MG63 (cell line): ENCODE measurements around the gene TKT. TPM values are rescaled to one million over a fixed set of nuclear protein-coding genes. Genes with fewer than 3 reads are reported as not detected.

ENCODE experiments used
- DNase-seq: peaks from one replicate; pipeline ENCODE4 v3.0.0-alpha.2; 2020
- H3K27me3 ChIP-seq: fragments of 250-450 bp; sonication (Bioruptor Pico); 2 replicates; pipeline ENCODE4 v1.5.1; 2020; ENCODE audit warnings: mild to moderate bottlenecking, moderate library complexity
- H3K36me3 ChIP-seq: fragments of 250-450 bp; sonication (Bioruptor Pico); 2 replicates; pipeline ENCODE4 v1.5.1; 2020; ENCODE audit warnings: mild to moderate bottlenecking, moderate library complexity
- H3K4me3 ChIP-seq: fragments of 250-450 bp; sonication (Bioruptor Pico); 2 replicates; pipeline ENCODE4 v1.5.1; 2020; ENCODE audit warnings: mild to moderate bottlenecking, moderate library complexity
- H3K9me3 ChIP-seq: fragments of 250-450 bp; sonication (Bioruptor Pico); 2 replicates; pipeline ENCODE4 v1.5.1; 2020; ENCODE audit warnings: mild to moderate bottlenecking, moderate library complexity
- total RNA-seq: library from RNA; depleted of rRNA; stranded (reverse); fragments of >200 nt; shearing (Covaris generic); gene quantifications from 2 replicates; pipeline ENCODE4 v1.2.3, GENCODE V29; 2014; ENCODE audit warnings: low replicate concordance; rRNA removed

The TKT gene
- total RNA-seq, 1 experiment from 2014 or later = 707 TPM

DNA sequence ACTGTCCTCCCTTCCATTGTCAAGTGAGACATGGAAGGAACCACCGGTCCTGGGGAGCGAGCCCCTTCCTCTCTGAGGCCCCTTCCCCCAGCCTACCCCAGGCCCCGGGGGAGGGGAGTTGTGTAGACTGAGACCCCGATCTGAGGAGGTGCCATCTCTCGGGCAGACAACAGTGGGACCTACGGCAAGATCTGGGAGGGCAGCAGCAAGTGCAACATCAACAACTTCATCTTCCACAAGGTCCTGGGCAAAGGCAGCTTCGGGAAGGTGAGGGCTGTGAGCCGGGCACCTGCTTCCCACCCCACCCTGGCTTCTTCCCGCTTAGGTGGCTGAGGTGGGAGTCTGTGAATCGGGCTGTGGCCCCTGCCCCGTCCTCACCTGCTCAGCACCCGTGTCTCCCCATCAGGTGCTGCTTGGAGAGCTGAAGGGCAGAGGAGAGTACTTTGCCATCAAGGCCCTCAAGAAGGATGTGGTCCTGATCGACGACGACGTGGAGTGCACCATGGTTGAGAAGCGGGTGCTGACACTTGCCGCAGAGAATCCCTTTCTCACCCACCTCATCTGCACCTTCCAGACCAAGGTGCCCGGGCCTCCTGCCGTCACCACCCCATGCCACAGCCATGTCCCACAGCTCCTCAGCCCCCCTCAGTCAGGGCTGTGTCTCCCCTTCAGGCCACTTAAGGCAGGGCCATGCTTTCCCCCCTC, 69.9 kb downstream of the TKT start:
- DNase-seq = no peak
- no peaks in the 10 kb centered on the region for H3K36me3 ChIP-seq

DNA sequence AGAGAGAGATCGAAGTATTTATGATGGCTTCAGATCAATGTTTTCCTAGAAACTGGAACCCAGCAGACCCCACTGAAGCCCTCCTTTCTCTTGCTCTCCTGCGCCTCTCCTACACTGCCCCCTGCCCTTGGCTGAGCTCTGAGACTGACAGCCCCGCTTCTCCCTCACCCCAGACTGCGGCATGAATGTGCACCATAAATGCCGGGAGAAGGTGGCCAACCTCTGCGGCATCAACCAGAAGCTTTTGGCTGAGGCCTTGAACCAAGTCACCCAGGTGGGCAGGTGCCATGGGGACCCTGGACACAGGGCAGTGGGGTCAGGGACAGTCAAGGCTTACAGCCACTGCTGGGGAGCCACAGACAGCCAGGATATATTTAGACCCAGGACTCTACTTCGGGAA, 71.1 kb downstream of the TKT start:
- DNase-seq = no peak
- H3K36me3 ChIP-seq = no peaks in the 10 kb centered on the region
- H3K9me3 ChIP-seq = no peaks in the 10 kb centered on the region
- no peaks in the 10 kb centered on the region for H3K27me3 ChIP-seq
- H3K4me3 ChIP-seq = no peak overlapping the region

More for the DNA sequence above, 69.9 kb downstream of the TKT start:
- no peak overlapping the region for H3K4me3 ChIP-seq
- H3K27me3 ChIP-seq = no peaks in the 10 kb centered on the region
- no peaks in the 10 kb centered on the region for H3K9me3 ChIP-seq

DNA sequence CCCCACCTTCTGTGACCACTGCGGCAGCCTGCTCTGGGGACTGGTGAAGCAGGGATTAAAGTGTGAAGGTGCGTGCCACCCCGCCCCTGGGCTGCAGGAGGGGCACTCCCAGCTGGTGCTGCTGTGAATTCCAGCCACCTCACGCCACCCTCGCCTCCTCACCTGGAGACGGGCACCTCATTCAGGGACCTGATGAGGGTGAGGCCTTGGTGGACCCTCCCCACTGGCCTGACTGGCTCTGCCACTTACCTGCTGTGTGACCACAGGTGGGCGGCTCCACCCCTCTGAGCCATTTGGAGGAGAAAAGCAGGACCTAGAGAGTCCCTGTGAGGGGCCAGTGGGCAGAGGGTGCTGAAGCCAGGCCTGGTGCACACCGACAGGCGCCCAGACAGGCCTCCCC, 72.3 kb downstream of the TKT start:
- H3K36me3 ChIP-seq = no peaks in the 10 kb centered on the region
- H3K9me3 ChIP-seq = no peaks in the 10 kb centered on the region
- no peaks in the 10 kb centered on the region for H3K27me3 ChIP-seq
- DNase-seq = no peak
- no peak overlapping the region for H3K4me3 ChIP-seq

DNA sequence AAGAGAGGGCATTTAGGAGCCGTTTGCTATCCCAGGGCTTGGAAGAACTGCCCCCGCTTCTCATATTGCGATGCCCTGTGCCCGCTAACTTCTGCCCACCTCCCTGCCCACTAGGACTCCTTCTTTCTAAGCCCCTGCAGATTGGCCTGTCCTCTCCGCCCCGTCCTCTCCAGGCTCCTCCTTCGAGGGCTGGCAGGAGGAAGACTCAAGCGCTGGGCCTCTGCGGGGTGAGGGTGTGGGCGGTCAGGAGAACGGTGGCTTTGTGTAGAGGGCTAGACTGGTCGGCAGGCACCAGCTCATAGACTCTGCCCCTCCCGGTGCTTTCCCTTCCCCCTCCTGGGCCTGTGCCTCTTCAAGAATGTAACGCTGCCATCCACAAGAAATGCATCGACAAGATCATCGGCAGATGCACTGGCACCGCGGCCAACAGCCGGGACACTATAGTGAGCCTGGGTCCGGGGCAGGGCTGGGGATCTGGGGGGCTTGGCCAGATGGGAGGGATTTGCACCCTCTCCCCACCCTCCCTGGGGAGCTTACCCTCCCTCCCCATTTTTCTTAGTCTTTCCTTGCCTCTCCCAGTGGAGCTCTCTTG, 73.0 kb downstream of the TKT start:
- no peaks in the 10 kb centered on the region for H3K27me3 ChIP-seq
- H3K9me3 ChIP-seq = no peaks in the 10 kb centered on the region
- H3K4me3 ChIP-seq = no peak overlapping the region
- no peaks in the 10 kb centered on the region for H3K36me3 ChIP-seq
- no peak for DNase-seq

GRCh38 chr3:53181528-53181927, 74.3 kb downstream of the TKT start:
- no peak for DNase-seq
- Histone ChIP-seq H3K4me3 (no peak overlapping the region), H3K36me3 (no peaks in the 10 kb centered on the region)

GRCh38 chr3:53181024-53181371, 74.8 kb downstream of the TKT start:
- Histone ChIP-seq H3K9me3 (no peaks in the 10 kb centered on the region), H3K36me3 (no peaks in the 10 kb centered on the region), H3K4me3 (no peak overlapping the region), H3K27me3 (no peaks in the 10 kb centered on the region)
- DNase-seq = no peak

More at GRCh38 chr3:53181528-53181927, 74.3 kb downstream of the TKT start:
- no peaks in the 10 kb centered on the region for H3K27me3 ChIP-seq
- no peaks in the 10 kb centered on the region for H3K9me3 ChIP-seq

DNA sequence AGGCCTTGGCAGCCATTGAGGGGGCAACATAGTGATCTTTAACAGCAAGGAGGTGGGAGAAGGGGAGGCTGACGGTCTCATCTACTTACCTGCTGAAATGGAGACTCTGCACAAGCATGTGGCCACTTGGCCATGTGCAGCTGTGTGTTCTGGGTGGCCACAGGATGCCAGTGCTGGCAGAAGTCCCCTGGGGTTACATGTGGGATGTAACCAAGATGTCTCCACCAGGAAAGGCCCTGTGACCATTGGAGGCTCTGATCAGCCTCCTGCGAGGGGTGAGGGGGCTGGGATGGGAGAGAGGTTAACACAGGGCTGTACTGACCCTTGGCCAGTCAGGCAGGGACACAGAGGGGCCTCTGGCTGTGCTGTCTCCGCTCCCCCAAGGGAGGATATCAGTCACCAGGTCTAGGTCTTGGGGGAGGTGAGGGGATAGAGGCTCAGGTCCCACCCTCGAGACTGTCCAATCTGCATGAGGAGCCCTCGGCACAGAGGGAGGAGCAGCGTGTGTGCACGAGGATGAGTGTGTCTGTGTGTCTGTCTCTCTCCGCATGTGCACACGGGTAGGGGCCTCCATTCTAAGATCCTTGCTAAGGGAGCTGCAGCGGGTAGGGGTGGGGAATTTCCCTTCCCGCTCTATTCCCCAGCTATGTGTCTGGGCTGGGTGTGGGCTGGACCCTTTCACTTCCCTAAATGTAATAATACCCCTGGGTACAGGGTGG, 75.4 kb downstream of the TKT start:
- no peaks in the 10 kb centered on the region for H3K36me3 ChIP-seq

GRCh38 chr3:53179580-53179979, 76.2 kb downstream of the TKT start:
- no peaks in the 10 kb centered on the region for H3K36me3 ChIP-seq
- DNase-seq = no peak
- no peaks in the 10 kb centered on the region for H3K27me3 ChIP-seq
- H3K9me3 ChIP-seq = no peaks in the 10 kb centered on the region
- H3K4me3 ChIP-seq = no peak overlapping the region

More for the DNA sequence above, 75.4 kb downstream of the TKT start:
- no peak for DNase-seq
- no peaks in the 10 kb centered on the region for H3K27me3 ChIP-seq
- H3K4me3 ChIP-seq = no peak overlapping the region
- H3K9me3 ChIP-seq = no peaks in the 10 kb centered on the region

DNA sequence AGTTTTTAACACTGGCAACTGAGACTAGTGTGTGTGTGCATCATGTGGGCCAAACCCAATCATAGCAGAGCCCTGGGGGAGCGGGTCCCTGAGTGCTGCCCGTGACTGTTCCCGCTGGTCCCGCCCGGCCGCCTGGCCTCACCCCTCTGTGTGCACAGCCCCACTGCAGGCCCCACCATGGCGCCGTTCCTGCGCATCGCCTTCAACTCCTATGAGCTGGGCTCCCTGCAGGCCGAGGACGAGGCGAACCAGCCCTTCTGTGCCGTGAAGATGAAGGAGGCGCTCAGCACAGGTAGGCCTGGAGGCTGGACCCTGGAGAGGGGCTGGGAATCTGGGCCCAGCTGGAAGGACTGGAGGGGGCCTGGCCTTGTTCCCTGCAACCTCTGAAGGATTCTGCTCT, 77.6 kb downstream of the TKT start:
- H3K9me3 ChIP-seq = no peaks in the 10 kb centered on the region
- no peak for DNase-seq
- no peaks in the 10 kb centered on the region for H3K36me3 ChIP-seq
- no peaks in the 10 kb centered on the region for H3K27me3 ChIP-seq
- no peak overlapping the region for H3K4me3 ChIP-seq

GRCh38 chr3:53175613-53176540, 79.9 kb downstream of the TKT start:
- Histone ChIP-seq H3K27me3 (no peaks in the 10 kb centered on the region), H3K36me3 (no peaks in the 10 kb centered on the region), H3K4me3 (no peak overlapping the region), H3K9me3 (no peaks in the 10 kb centered on the region)
- no peak for DNase-seq

Other genes with a start within 250 kb of the TKT start
- 3.4 and 3.5 TPM in 2 replicates for gene SFMBT1, start 209.9 kb downstream of the TKT start, total RNA-seq
- gene RFT1, start 125.6 kb downstream of the TKT start, total RNA-seq = 3.9 and 17.4 TPM in 2 replicates
- 3.2 and 6.8 TPM in 2 replicates for gene PRKCD, start 94.8 kb downstream of the TKT start, total RNA-seq
- 4.4 and 5.9 TPM in 2 replicates for gene DCP1A, start 91.5 kb upstream of the TKT start, total RNA-seq
- gene CACNA1D, start 238.6 kb upstream of the TKT start, total RNA-seq = not detected in 2 replicates